GM18873 (cell line): Measurements from ENCODE around the gene PPT1.

ENCODE experiments used
- ATAC-seq: cut with Tn5 transposase; IDR thresholded peaks from one replicate; pipeline ENCODE4 v1.9.1; 2021; ENCODE audit warnings: mild to moderate bottlenecking, moderate library complexity, moderate number of reproducible peaks; ENCODE audit not compliant: unreplicated experiment, low FRiP score

PPT1 gene

DNA sequence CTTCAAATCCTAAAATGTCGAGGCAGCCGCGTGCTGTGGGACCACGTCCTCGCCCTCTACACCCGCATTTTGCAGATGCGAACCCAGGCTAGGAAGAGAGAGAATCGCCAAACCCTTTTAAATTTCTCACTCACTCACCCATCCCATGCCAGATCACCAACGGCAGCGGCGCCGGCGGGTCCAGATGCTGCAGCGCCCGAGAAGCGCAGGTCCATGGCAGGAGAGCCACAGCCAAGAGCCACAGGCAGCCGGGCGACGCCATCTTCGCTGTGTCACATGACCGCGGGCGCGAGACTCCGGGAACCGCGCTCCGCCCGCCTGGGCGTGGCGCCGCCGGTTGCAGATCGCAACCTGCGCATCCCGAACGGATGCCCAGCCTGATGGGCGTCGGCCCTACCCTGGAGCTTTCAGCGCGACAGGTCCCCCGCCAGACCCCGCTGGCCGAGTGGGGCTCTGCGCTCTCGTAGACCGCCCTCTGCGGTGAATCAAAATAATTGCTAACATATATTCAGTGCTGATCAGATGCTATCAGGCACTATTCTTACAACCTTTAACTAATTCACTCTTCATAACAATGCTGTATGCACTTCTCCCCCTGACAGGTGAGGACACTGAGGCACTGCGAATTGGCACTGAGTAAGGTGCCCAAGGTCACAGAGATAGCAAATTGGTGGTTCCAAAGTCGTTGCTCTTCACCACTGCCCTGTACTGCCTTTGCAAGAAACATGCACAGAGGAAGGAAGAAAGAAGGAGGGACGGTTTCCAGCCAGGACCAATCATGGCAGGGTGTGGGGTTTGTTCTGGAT lies at the start of gene PPT1:
PPT1 (minus strand) TSS at position 276 of the 806 bp plus-strand sequence; CDS start at position 262, 14 bp downstream.
- ATAC-seq: no peak

- no peak for ATAC-seq
These were observed 47.0 kb upstream of the PPT1 start for GRCh38 chr1:40143891-40144575.

- no peak for ATAC-seq
These were observed 45.0 kb upstream of the PPT1 start for GRCh38 chr1:40141878-40142535.

DNA sequence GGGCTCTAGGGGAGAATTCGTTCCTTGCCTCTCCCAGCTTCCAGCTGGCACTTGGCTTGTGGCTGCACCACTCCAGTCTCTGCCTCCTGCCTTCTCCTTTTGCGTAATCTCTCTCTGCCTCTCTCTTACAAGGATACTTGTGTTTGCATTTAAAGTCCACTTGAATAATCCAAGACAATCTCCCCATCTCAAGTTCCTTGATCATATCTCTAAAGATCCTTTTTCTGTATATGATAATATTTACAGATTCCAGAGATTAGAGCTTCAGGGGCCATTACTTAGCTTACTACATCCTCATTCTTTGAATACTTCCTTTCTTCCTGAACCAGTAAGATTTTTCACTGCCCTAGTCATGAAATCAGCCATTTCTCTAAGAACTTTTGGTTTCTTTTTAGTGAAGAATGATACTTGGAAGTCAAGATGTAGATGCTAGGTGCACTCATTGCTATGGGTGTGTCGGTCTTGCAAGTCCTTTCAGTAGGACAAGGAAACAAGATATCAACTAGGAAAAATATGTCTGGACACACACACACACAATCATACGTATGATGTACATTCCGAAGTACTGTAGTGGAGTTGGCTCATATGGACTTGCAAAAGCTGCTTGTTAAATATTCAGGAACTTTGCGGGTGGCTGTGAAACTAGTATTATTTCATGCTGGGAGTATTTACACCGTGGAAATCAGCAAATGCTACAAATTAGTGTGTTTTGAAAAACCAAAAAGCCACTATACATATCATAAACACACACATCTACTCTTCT lies 43.3 kb upstream of the PPT1 start:
- no peak for ATAC-seq

DNA sequence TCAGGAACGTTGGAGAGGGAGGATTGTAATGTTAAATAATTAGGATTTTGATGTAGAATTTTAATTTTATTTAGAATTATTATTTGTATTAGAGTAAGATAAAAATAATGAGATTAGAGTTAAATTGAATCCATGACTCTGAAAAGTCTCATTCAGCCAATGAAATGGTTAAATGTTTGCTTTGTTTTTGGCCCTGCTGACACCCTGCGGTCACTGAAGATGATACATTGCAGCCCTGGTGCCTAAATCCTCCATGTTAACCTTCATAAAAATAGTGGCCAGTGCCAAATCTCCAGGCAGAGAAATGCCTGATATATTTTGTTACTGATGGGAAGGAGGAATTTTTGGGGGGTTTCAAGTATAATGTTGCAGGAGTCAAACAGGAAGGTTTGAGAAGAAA lies 36.8 kb upstream of the PPT1 start:
- no peak for ATAC-seq

- no peak for ATAC-seq
These were observed 36.2 kb upstream of the PPT1 start for GRCh38 chr1:40133312-40133665.

DNA sequence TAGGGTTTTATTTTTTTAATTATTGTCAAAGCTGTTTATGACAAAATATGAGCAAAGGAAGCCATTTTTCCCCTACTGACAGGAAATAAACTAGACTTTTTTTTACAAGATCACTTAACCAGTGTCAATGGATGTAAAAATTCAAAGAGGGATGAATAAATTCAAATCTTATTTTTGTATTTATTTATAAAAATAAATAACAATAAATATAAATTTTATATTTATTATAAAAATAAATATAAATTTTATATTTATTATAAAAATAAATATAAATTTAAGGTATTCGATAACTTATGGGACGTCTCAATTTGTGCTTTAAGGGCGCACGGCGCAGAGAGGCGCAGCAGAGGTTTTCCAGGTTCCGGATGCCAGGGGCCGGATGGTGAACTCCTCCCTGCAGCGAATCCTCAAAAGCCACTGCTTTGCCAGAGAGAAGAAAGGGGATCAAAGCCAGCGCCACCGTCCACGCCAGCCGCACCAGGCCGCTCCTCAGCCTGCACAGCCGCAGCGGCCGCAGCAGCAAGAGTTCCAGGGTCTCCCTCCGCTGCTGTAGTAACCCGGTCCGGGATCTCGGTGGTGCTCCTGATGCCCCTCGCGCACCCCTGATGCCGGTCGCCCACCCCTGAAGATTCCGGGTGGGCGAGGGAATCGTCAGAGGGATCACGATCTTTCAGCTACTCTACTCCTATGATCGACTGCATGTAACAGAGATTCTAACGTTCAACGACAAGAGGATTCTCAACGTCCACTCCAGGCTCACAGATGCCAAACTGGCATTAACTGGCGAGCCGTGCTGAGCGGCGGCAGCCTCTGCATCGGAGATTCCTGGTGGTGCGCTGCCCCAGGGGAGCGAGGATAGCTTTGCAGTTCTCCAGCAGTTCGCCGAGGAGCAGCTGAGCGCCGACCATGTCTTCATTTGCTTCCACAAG lies 35.6 kb upstream of the PPT1 start:
- ATAC-seq: no peak

- no peak for ATAC-seq
These were observed 33.8 kb upstream of the PPT1 start for GRCh38 chr1:40130892-40131291.

GRCh38 chr1:40122855-40123254 lies 25.8 kb upstream of the PPT1 start:
- ATAC-seq: no peak

DNA sequence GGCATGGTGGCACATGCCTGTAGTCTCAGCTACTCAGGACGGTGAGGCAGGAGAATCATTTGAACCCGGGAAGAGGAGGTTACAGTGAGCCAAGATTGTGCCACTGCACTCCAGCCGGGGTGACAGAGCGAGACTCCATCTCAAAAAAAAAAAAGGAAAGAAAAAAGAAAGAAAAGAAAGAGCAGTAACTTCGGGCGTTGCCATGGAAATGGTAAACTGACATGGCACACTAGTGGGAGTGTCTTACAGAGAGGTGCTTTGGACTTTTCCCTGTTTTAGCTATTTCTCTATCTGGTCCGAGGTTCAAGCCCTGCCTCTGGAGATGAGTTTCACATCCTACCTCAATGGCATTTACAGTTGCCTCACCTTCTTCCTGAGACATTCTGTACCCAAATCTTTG lies 23.1 kb upstream of the PPT1 start:
- no peak for ATAC-seq

DNA sequence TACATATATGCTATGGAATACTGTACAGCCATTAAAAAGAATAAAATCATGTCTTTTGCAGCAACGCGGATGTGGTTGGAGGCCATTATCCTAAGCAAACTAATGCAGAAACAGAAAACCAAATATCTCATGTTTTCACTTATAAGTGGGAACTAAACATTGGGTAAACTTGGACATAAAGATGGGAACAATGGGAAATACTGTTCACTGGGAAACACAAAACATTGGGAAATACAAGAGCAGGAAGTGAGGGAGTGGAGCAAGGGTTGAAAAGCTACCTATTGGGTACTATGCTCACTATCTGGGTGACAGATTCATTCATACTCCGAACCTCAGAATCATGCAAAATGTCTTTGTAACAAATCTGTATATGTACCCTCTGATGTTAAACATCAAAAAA lies 17.3 kb upstream of the PPT1 start:
- ATAC-seq: no peak

DNA sequence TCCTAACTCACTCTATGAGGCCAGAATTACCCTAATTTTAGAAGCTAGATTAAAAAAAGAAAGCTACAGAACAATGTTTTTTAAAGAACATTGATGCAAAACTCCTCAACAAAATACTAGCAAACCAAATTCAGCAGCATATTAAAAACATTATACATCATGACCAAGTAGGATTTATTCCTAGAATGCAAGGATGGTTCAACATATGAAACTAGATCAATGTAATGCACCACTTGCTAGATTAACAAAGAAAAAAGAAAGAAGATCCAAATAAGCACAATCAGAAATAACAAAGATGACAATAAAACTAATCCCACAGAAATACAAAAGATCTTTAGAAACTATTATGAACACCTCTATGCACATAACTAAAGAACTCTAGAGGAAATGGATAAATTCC lies 13.3 kb upstream of the PPT1 start:
- ATAC-seq: no peak

- ATAC-seq: no peak
These were observed 10.4 kb upstream of the PPT1 start for GRCh38 chr1:40107290-40107959.

DNA sequence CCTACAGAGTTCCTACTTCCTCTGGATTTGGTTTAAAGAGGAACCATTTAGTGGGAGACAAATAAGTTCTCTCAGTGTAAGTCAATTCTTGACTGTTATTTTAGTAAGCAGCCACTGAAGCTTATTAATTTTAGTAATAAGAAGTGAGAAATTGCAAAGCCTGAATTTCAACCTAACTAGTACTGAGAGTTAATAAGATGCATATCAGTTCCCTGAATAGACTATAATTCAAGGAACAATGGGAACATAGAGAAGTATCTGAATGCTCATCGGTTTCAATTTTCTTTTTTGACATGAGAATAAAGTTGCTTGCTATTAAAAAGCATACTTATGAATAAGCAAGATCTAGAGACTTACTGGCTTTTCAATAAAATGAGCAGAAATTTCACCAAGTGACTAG lies 8.0 kb upstream of the PPT1 start:
- no peak for ATAC-seq

GRCh38 chr1:40102896-40103295 lies 5.8 kb upstream of the PPT1 start:
- no peak for ATAC-seq

GRCh38 chr1:40102038-40102437 lies 5.0 kb upstream of the PPT1 start:
- no peak for ATAC-seq

- no peak for ATAC-seq
These were observed 441 bp downstream of the PPT1 start for GRCh38 chr1:40096646-40096976.

DNA sequence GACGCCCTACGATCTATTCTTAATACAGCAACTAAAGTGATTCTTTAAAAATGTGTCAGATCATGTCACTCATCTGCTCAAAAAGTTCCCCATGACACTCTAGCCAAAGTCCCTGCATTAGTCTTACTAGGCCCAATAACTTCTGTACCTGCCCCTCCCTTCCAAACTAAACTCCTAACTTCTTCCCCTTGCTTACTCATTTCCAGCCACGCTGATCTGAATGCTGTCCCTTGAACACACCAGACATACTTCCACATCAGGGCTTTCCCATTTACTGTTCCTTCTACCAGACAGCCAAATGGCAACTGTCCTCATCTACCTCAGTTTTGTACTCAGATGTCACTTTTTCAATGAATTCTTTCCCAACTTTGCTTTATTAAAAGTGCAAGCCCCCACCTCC lies 1.2 kb downstream of the PPT1 start:
- ATAC-seq: no peak

DNA sequence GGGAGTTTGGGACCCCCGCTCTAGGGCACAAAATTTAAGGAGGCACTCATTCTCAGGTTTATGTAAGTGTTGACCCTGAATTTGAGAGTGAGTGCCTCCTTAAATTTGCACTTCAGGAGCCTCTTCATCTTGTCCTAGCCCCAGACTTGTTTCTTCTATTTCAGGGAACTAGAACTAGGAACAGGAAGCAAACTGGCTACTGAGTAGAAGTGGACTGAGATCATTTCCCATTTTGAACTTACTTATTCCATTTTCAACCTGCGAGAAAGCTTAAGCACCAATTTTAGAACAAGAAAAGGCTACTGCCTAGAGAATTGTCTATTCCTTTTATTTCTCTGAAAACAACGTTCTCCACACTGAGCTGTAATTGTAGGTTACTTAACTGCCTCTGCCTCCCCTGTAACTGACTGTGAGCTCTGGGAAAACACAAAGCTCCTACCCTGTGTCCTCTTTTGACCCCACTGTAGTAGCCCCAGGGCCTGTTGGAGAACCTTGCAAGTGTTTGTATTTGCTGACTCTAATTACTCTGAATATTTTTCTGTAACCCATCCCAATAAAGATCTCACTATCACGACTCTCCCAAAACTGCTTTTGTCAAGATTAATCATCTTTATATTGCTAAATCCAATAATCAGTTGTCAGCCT lies 2.5 kb downstream of the PPT1 start:
- no peak for ATAC-seq
